IMR-90 (cell line): ENCODE results near the gene NAXE. TPM values are rescaled to one million over a fixed set of nuclear protein-coding genes. Genes with fewer than 3 reads are reported as not detected.

Experiments
- ATAC-seq: fragments of 200-7000 bp; cut with Tn5 transposase; 2 replicates; pipeline ENCODE4 v1.9.1; 2020; ENCODE audit warnings: low read depth, mild to moderate bottlenecking, moderate library complexity
- BruUV-seq: library from RNA; stranded (reverse); fragments of 400-500 nt; replicated peaks from 2 replicates; lab custom pipeline; 2021; lab: Mats Ljungman, UMichigan
- CTCF ChIA-PET: fragments of 300-600 bp; formaldehyde crosslinking; extraction: SDS; loops from one replicate; lab custom pipeline; 2021; ENCODE audit warnings: antibody characterized with exemption; lab: Yijun Ruan, JAX
- POLR2A ChIA-PET: fragments of 300-600 bp; sonication (Branson Sonifier 250); formaldehyde crosslinking; loops from one replicate; lab custom pipeline; 2022; ENCODE audit warnings: antibody characterized with exemption; ENCODE audit not compliant: unreplicated experiment; lab: Charles Lee
- DNase-seq: peaks from one replicate; pipeline ENCODE4 v3.0.0; 2013
- H2AFZ ChIP-seq: replicated peaks from 2 replicates; pipeline ENCODE3; 2013; ENCODE audit warnings: low read length, mild to moderate bottlenecking; ENCODE audit not compliant: poor library complexity
- H2AK5ac ChIP-seq: 2 replicates; pipeline ENCODE4 v1.6.1; 2013; ENCODE audit warnings: low read depth, low read length, inconsistent platforms
- H2AK9ac ChIP-seq: replicated peaks from 2 replicates; pipeline ENCODE3; 2013; ENCODE audit warnings: mild to moderate bottlenecking, low read depth, low read length, moderate library complexity; ENCODE audit not compliant: poor library complexity
- H2BK120ac ChIP-seq: 2 replicates; pipeline ENCODE4 v1.6.1; 2013; ENCODE audit warnings: low read depth, low read length, inconsistent platforms
- H2BK15ac ChIP-seq: 3 replicates; pipeline ENCODE4 v1.6.1; 2013; ENCODE audit warnings: low read depth, low read length, inconsistent platforms
- H2BK20ac ChIP-seq: 2 replicates; pipeline ENCODE4 v1.6.1; 2013; ENCODE audit warnings: low read depth, mild to moderate bottlenecking, inconsistent platforms, low read length, moderate library complexity
- H2BK5ac ChIP-seq: 2 replicates; pipeline ENCODE4 v1.6.1; 2013; ENCODE audit warnings: mild to moderate bottlenecking, low read depth, low read length, inconsistent platforms; ENCODE audit not compliant: poor library complexity, severe bottlenecking
- H3K14ac ChIP-seq: replicated peaks from 2 replicates; pipeline ENCODE4 v1.6.1; 2013; ENCODE audit warnings: low read depth, low read length, inconsistent platforms
- H3K18ac ChIP-seq: 2 replicates; pipeline ENCODE4 v1.6.1; 2013; ENCODE audit warnings: low read depth, low read length, control low read depth
- H3K23ac ChIP-seq: 2 replicates; pipeline ENCODE4 v1.6.1; 2013; ENCODE audit warnings: low read depth, low read length, inconsistent platforms
- H3K27ac ChIP-seq: 2 replicates; pipeline ENCODE4 v1.5.1; 2013; ENCODE audit warnings: mild to moderate bottlenecking, control low read depth, low read length; ENCODE audit not compliant: insufficient read depth
- H3K27me3 ChIP-seq: 2 replicates; pipeline ENCODE4 v1.6.1; 2013; ENCODE audit warnings: low read length; ENCODE audit not compliant: control insufficient read depth, insufficient read depth
- H3K36me3 ChIP-seq: 2 replicates; pipeline ENCODE4 v1.6.1; 2013; ENCODE audit warnings: low read length, mixed read lengths; ENCODE audit not compliant: control insufficient read depth, insufficient read depth
- H3K4ac ChIP-seq: 2 replicates; pipeline ENCODE4 v1.6.1; 2013; ENCODE audit warnings: low read depth, low read length, inconsistent platforms
- H3K4me1 ChIP-seq: 2 replicates; pipeline ENCODE4 v1.6.1; 2013; ENCODE audit warnings: low read length, mixed read lengths; ENCODE audit not compliant: control insufficient read depth, insufficient read depth
- H3K4me2 ChIP-seq: 2 replicates; pipeline ENCODE4 v1.6.1; 2013; ENCODE audit warnings: low read depth, mild to moderate bottlenecking, control low read depth, low read length, moderate library complexity
- H3K4me3 ChIP-seq: 2 replicates; pipeline ENCODE4 v1.5.1; 2013; ENCODE audit warnings: low read depth, mild to moderate bottlenecking, control low read depth, low read length, moderate library complexity; ENCODE audit not compliant: insufficient read depth
- H3K56ac ChIP-seq: 2 replicates; pipeline ENCODE4 v1.6.1; 2013; ENCODE audit warnings: low read length, inconsistent platforms; ENCODE audit not compliant: insufficient read depth; ENCODE audit errors: extremely low read depth
- H3K79me1 ChIP-seq, 2 experiments: 2 replicates each; pipeline ENCODE4 v1.6.1; 2013; ENCODE audit warnings: low read length in 2 of 2, inconsistent platforms in 1 of 2, low read depth in 1 of 2
- H3K9ac ChIP-seq: 2 replicates; pipeline ENCODE4 v1.6.1; 2013; ENCODE audit warnings: low read depth, low read length, control low read depth
- H3K9me1 ChIP-seq: 2 replicates; pipeline ENCODE4 v1.6.1; 2013; ENCODE audit warnings: low read length, inconsistent platforms; ENCODE audit not compliant: insufficient read depth
- H3K9me3 ChIP-seq: 2 replicates; pipeline ENCODE4 v1.6.1; 2013; ENCODE audit warnings: low read length; ENCODE audit not compliant: control insufficient read depth, insufficient read depth
- H4K20me1 ChIP-seq: 2 replicates; pipeline ENCODE4 v1.6.1; 2013; ENCODE audit warnings: low read length, inconsistent platforms; ENCODE audit not compliant: insufficient read depth
- H4K5ac ChIP-seq: 2 replicates; pipeline ENCODE4 v1.6.1; 2013; ENCODE audit warnings: mild to moderate bottlenecking, low read depth, low read length, control low read depth
- H4K8ac ChIP-seq, 2 experiments: 2 replicates each; pipeline ENCODE4 v1.6.1; 2013; ENCODE audit warnings: low read depth in 2 of 2, low read length in 2 of 2, control low read depth in 1 of 2, inconsistent platforms in 1 of 2
- H4K91ac ChIP-seq: 2 replicates; pipeline ENCODE4 v1.6.1; 2013; ENCODE audit warnings: low read depth, low read length, inconsistent platforms; ENCODE audit not compliant: insufficient read depth
- BHLHE40 ChIP-seq: fragments of 150-350 bp; IDR thresholded peaks from 2 replicates; pipeline ENCODE4 v1.6.1; 2016; ENCODE audit warnings: mild to moderate bottlenecking, low read depth, low read length
- CEBPB ChIP-seq: IDR thresholded peaks from 2 replicates; pipeline ENCODE4 v1.6.1; 2012; ENCODE audit warnings: low read depth, low read length, improper control_type of control experiment
- CHD1 ChIP-seq: IDR thresholded peaks from 2 replicates; pipeline ENCODE4 v1.6.1; 2012; ENCODE audit warnings: low read depth, low read length, improper control_type of control experiment
- CTCF ChIP-seq: conservative IDR thresholded peaks from 2 replicates; pipeline ENCODE4 v1.5.1; 2012; ENCODE audit warnings: mild to moderate bottlenecking, low read depth, low read length, improper control_type of control experiment
- ELK1 ChIP-seq: fragments of 150-350 bp; IDR thresholded peaks from 2 replicates; pipeline ENCODE4 v1.6.1; 2016; ENCODE audit warnings: low read depth, mild to moderate bottlenecking, low read length, moderate library complexity, borderline replicate concordance
- FOS ChIP-seq: fragments of 150-350 bp; IDR thresholded peaks from 2 replicates; pipeline ENCODE4 v1.6.1; 2016; ENCODE audit warnings: low read depth, low read length
- MAFK ChIP-seq: IDR thresholded peaks from 2 replicates; pipeline ENCODE4 v1.6.1; 2012; ENCODE audit warnings: low read depth, low read length, improper control_type of control experiment
- MXI1 ChIP-seq: IDR thresholded peaks from 2 replicates; pipeline ENCODE4 v1.6.1; 2012; ENCODE audit warnings: low read depth, mild to moderate bottlenecking, low read length, moderate library complexity, borderline replicate concordance
- NFE2L2 ChIP-seq: fragments of 150-350 bp; IDR thresholded peaks from 2 replicates; pipeline ENCODE4 v1.6.1; 2016; ENCODE audit warnings: low read depth, mild to moderate bottlenecking, low read length
- POLR2A ChIP-seq: IDR thresholded peaks from 2 replicates; pipeline ENCODE4 v1.6.1; 2012; ENCODE audit warnings: mild to moderate bottlenecking, low read depth, low read length
- RAD21 ChIP-seq: IDR thresholded peaks from 2 replicates; pipeline ENCODE4 v1.6.1; 2012; ENCODE audit warnings: low read length, improper control_type of control experiment
- RCOR1 ChIP-seq: IDR thresholded peaks from 2 replicates; pipeline ENCODE4 v1.6.1; 2012; ENCODE audit warnings: mild to moderate bottlenecking, low read length, improper control_type of control experiment; ENCODE audit not compliant: insufficient replicate concordance
- RFX5 ChIP-seq: IDR thresholded peaks from 2 replicates; pipeline ENCODE4 v1.8.0; 2012; ENCODE audit warnings: low read depth, mild to moderate bottlenecking, low read length, moderate library complexity
- SMC3 ChIP-seq: fragments of 150-350 bp; IDR thresholded peaks from 2 replicates; pipeline ENCODE4 v1.6.1; 2016; ENCODE audit warnings: low read depth, mild to moderate bottlenecking, antibody characterized with exemption, low read length, moderate library complexity
- USF2 ChIP-seq: fragments of 150-350 bp; IDR thresholded peaks from 2 replicates; pipeline ENCODE4 v1.6.1; 2017; ENCODE audit warnings: mild to moderate bottlenecking, antibody characterized with exemption, low read length, low read depth
- WGBS, 2 experiments: methylation state at CpG; one replicate each; pipeline versions ENCODE4 v1.1.5 to v1.1.7; 2013; ENCODE audit warnings: missing lambda C conversion rate in 2 of 2; ENCODE audit not compliant: insufficient read length in 1 of 2; ENCODE audit errors: extremely low coverage in 2 of 2; 5-methylcytosine and 5-hydroxymethylcytosine counted together
- dilution Hi-C: fragments of 300-500 bp; cut with HindIII; formaldehyde crosslinking; loops from one replicate; pipeline ENCODE4 v1.14.3; 2018; ENCODE audit warnings: low sequenced_read_pairs; ENCODE audit not compliant: unreplicated experiment
- in situ Hi-C: fragments of 300-500 bp; cut with MboI; formaldehyde crosslinking; loops from 3 replicates; pipeline ENCODE4 v1.14.3; 2019; ENCODE audit warnings: low sequenced_read_pairs, inconsistent platforms, mixed read lengths
- intact Hi-C: fragments of 100-400 bp; cut with micrococcal nuclease; formaldehyde crosslinking; loops from 2 replicates; pipeline ENCODE4 v1.10.0; 2022
- polyA plus RNA-seq, 3 experiments: library from polyadenylated mRNA; depleted of rRNA; stranded (reverse); fragments of >200 nt; gene quantifications; 2 replicates each; pipeline ENCODE4 v1.2.3, GENCODE V29; 2012; ENCODE audit warnings: low replicate concordance in 1 of 3
- total RNA-seq: library from RNA; depleted of rRNA; stranded (reverse); fragments of >200 nt; gene quantifications from 2 replicates; pipeline ENCODE4 v1.2.3, GENCODE V29; 2012

The NAXE gene
- total and polyA plus RNA-seq, 2 of the 4 experiments (the other 2 are of a cell fraction), result 61.0 to 74.2 TPM

- Histone ChIP-seq H3K9me1 (peaks cover 8% of the 10 kb centered on the region), H3K9me3 (no peaks in the 10 kb centered on the region), H2BK120ac (no peak overlapping the region), H3K18ac (no peak overlapping the region), H2AK9ac (no peak overlapping the region), H3K27ac (no peak overlapping the region), H3K79me1 (no peaks in the 10 kb centered on the region; a peak in 2 of 4 replicates), H2BK5ac (no peak overlapping the region), H3K14ac (no peak overlapping the region), H2BK15ac (no peak overlapping the region), H2BK20ac (no peak overlapping the region), H3K4me2 (no peak overlapping the region), H3K4ac (no peak overlapping the region), H4K5ac (no peak overlapping the region), H3K4me3 (no peak overlapping the region), H3K23ac (no peak overlapping the region), H4K91ac (no peak overlapping the region), H3K56ac (no peak overlapping the region), H3K4me1 (peaks cover 1% of the 10 kb centered on the region; the same call in 1 of the 2 replicates), H4K20me1 (no peaks in the 10 kb centered on the region), H3K27me3 (no peaks in the 10 kb centered on the region), H3K36me3 (peaks cover 27% of the 10 kb centered on the region), H3K9ac (no peak overlapping the region), H2AFZ (no peak overlapping the region), H4K8ac (no peak overlapping the region), H2AK5ac (no peak overlapping the region)
- in situ Hi-C loops, result no loop called here
- DNase-seq (no peak), ATAC-seq (no peak)
- WGBS, 2 experiments, result 75% methylated on average over 5 of the region's 8 CpGs; no CpG with 5 or more reads in 1 of the 2 experiments
- CTCF ChIA-PET, result no interaction called here
- dilution Hi-C loops, result no loop called here
- intact Hi-C loops, result no loop called here
- POLR2A ChIA-PET, result no interaction called here
- no TSS peak for BruUV-seq
- no peak for TF ChIP-seq SMC3
- no peak for TF ChIP-seq POLR2A
- no peak for TF ChIP-seq ELK1
- TF ChIP-seq CEBPB, result no peak
- no peak for TF ChIP-seq CHD1
- no peak for TF ChIP-seq USF2
- no peak for TF ChIP-seq BHLHE40
- no peak for TF ChIP-seq RFX5
- TF ChIP-seq RCOR1, result no peak
- TF ChIP-seq RAD21, result no peak
- TF ChIP-seq NFE2L2, result no peak
- TF ChIP-seq FOS, result no peak
- no peak for TF ChIP-seq CTCF
- no peak for TF ChIP-seq MAFK
- TF ChIP-seq MXI1, result no peak
These were observed 32.3 kb upstream of the NAXE start for GRCh38 chr1:156559086-156559796.
